Nephron progenitor cell (in vitro differentiated cells): ENCODE results near the gene ZNF74.

Experiments used
- DNase-seq: peaks from one replicate; pipeline ENCODE4 v3.0.0; 2021
- H3K27ac Mint-ChIP-seq: 2 replicates; pipeline ENCODE4 v1.8.0; 2021; ENCODE audit warnings: mild to moderate bottlenecking, moderate library complexity, mixed read lengths
- H3K27me3 Mint-ChIP-seq: 2 replicates; pipeline ENCODE4 v1.8.0; 2021; ENCODE audit warnings: mild to moderate bottlenecking, low read depth, mixed read lengths; ENCODE audit not compliant: poor library complexity
- H3K36me3 Mint-ChIP-seq: 2 replicates; pipeline ENCODE4 v1.8.0; 2021; ENCODE audit warnings: low read depth, mixed read lengths
- H3K4me1 Mint-ChIP-seq: 2 replicates; pipeline ENCODE4 v1.8.0; 2021; ENCODE audit warnings: mixed read lengths
- H3K4me3 Mint-ChIP-seq: 2 replicates; pipeline ENCODE4 v1.8.0; 2021; ENCODE audit warnings: mild to moderate bottlenecking, moderate library complexity, mixed read lengths
- H3K9me3 Mint-ChIP-seq: 2 replicates; pipeline ENCODE4 v1.8.0; 2021; ENCODE audit warnings: mild to moderate bottlenecking, moderate library complexity, mixed read lengths
- TF ChIP-seq, protein P1 (sequence below): fragments of 200-600 bp; sonication (generic); IDR thresholded peaks from 2 replicates; pipeline ENCODE4 v1.5.0; 2021; ENCODE audit warnings: antibody characterized with exemption

Gene ZNF74

GRCh38 chr22:20418211-20418788 is 24.3 kb downstream of the ZNF74 start:
- Mint-ChIP-seq H3K9me3 (no peaks in the 10 kb centered on the region), H3K27ac (no peak overlapping the region), H3K27me3 (peaks cover 13% of the 10 kb centered on the region), H3K36me3 (no peaks in the 10 kb centered on the region), H3K4me3 (peak overlapping the region; percentile 71), H3K4me1 (peaks cover 8% of the 10 kb centered on the region)
- DNase-seq = peak; percentile 83
- TF ChIP-seq, protein P1, sequence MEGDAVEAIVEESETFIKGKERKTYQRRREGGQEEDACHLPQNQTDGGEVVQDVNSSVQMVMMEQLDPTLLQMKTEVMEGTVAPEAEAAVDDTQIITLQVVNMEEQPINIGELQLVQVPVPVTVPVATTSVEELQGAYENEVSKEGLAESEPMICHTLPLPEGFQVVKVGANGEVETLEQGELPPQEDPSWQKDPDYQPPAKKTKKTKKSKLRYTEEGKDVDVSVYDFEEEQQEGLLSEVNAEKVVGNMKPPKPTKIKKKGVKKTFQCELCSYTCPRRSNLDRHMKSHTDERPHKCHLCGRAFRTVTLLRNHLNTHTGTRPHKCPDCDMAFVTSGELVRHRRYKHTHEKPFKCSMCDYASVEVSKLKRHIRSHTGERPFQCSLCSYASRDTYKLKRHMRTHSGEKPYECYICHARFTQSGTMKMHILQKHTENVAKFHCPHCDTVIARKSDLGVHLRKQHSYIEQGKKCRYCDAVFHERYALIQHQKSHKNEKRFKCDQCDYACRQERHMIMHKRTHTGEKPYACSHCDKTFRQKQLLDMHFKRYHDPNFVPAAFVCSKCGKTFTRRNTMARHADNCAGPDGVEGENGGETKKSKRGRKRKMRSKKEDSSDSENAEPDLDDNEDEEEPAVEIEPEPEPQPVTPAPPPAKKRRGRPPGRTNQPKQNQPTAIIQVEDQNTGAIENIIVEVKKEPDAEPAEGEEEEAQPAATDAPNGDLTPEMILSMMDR = peak; percentile 87

- H3K4me3 Mint-ChIP-seq = no peak overlapping the region
- H3K4me1 Mint-ChIP-seq = peaks cover 10% of the 10 kb centered on the region
- peaks cover 13% of the 10 kb centered on the region for H3K27me3 Mint-ChIP-seq
- no peak for DNase-seq
- H3K9me3 Mint-ChIP-seq = no peaks in the 10 kb centered on the region
- no peak overlapping the region for H3K27ac Mint-ChIP-seq
- H3K36me3 Mint-ChIP-seq = no peaks in the 10 kb centered on the region
- TF ChIP-seq, protein P1 = no peak
These were observed 25.7 kb downstream of the ZNF74 start for GRCh38 chr22:20419664-20419951.

DNA sequence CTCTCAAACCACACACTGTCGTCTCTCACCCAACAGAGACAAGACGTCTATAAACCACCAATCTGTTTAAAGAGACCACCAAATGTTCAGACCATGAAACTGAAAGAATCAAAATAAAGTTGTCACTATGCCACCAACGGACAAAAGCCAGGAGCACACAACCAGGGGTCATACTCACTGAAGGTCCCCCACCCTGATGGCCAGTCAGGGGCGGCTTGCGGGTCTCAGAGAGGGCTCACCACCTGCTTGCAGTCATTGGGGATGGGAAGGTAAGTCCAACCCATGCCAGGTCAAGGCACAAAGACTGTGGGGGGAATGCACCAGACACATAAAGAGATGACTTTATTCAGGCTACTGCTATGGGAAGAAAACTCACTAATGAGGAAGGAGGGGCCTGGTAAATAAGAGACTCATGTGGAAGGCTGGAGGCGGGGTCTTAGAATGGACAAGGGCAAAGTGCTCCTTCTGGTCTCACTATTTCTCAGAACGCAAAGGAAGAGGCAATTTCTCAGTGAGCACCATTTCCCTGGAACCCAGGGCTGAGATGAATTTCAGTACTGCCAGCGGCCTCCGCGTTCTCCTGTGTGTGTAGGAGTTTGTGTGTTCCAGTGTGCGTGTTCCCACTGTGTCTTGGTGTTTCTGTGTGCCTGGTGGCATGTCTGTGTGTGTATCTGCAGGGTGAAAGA is 26.3 kb downstream of the ZNF74 start:
- no peaks in the 10 kb centered on the region for H3K9me3 Mint-ChIP-seq
- no peak for DNase-seq
- H3K27ac Mint-ChIP-seq = no peak overlapping the region
- peaks cover 13% of the 10 kb centered on the region for H3K27me3 Mint-ChIP-seq
- TF ChIP-seq, protein P1 = no peak
- no peak overlapping the region for H3K4me3 Mint-ChIP-seq
- peaks cover 10% of the 10 kb centered on the region for H3K4me1 Mint-ChIP-seq
- H3K36me3 Mint-ChIP-seq = no peaks in the 10 kb centered on the region

DNA sequence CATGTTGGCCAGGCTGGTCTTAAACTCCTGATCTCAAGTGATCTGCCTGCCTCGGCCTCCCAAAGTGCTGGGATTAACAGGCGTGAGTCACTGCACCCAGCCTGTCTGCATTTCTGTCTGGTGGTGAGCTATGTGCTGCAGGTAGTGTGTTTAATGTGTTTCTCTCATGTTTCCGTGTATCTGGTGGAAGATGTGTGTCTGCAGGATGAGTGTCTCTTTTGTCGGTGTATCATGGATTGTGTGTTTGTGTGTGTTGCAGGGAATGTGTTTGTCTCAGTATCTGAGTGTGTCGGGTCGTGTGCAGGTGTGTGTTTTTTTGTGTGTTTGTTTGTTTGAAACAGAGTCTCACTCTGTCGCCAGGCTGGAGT is 27.5 kb downstream of the ZNF74 start:
- Mint-ChIP-seq H3K36me3 (no peaks in the 10 kb centered on the region), H3K9me3 (no peaks in the 10 kb centered on the region), H3K27ac (no peak overlapping the region), H3K4me3 (no peak overlapping the region), H3K27me3 (peaks cover 8% of the 10 kb centered on the region), H3K4me1 (peaks cover 10% of the 10 kb centered on the region)
- no peak for DNase-seq
- TF ChIP-seq, protein P1 = no peak

DNA sequence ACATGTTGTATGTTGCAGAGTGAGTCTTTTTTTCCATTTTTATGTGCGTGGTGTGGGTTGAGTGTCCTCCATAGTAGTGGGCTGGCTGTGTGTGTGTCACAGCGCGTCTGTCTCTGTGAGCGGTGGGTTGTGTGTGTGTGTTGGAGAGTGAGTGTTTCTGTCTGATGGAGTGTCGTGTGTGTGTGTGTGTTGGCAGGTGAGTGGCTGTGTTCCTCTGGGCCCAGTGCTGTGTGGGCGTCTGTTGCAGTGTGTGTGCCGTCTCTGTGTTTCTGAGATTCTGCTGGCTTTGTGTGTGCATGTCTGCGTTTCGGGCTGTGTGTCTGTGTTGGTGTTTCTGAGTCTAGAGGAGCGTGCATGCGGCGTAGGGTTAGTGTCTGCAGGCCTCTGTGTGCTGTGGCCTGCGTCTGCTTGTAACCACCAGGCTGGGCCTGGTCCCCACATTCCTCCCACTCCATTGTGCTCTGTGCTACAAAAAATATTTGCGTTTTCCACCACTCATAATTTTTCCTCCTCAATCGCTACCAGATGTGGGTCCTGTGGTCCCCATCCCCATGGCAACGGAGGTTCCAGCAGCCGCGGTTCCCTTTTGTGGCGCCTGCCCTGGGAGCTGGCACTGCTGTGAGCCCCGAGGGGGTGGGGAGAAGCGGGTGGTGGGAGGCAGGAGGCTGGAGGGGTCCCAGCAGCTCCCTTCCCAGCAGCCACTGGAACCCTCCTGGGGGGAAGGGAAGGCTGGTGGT is 28.5 kb downstream of the ZNF74 start:
- Mint-ChIP-seq H3K4me1 (peaks cover 10% of the 10 kb centered on the region), H3K27me3 (peaks cover 16% of the 10 kb centered on the region), H3K4me3 (no peak overlapping the region), H3K9me3 (no peaks in the 10 kb centered on the region), H3K36me3 (peaks cover 6% of the 10 kb centered on the region), H3K27ac (no peak overlapping the region)
- no peak for DNase-seq
- TF ChIP-seq, protein P1 = no peak
